Measurements from ENCODE around the gene SGCE. TPM values are rescaled to one million over a fixed set of nuclear protein-coding genes. Genes with fewer than 3 reads are reported as not detected.
A peak's percentile ranks its signal among the peaks of the same experiment; 100 is the strongest.

SGCE gene
- total and polyA plus RNA-seq, 10 of the 15 experiments (the other 5 are each of a cell fraction or from before 2014, with no cell fraction given) = 30.5 to 80.1 (median 49.2) TPM

GRCh38 chr7:94662548-94662947, 6.6 kb upstream of the SGCE start:
- no peak overlapping the region for H3K4me3 ChIP-seq
- DNase-seq (ENCODE audit: low read depth, low spot score) (no peak), FAIRE-seq (no peak), ATAC-seq (no peak)
- in situ Hi-C loops (cut with MboI) (no loop called here), intact Hi-C loops (cut with micrococcal nuclease; ENCODE audit: unreplicated experiment) (no loop called here)
- H3K79me2 ChIP-seq (ENCODE audit: control insufficient read depth, insufficient read depth, low read length) = no peaks in the 10 kb centered on the region
- H3K9ac ChIP-seq (ENCODE audit: control insufficient read depth, insufficient read depth, low read length) = no peak overlapping the region
- H3K27me3 ChIP-seq (replicated peaks in 1 of 2; ENCODE audit: control insufficient read depth in 2 of 2, insufficient read depth in 2 of 2, low read length in 1 of 2) = no peaks in the 10 kb centered on the region
- H3K36me3 ChIP-seq (ENCODE audit: control insufficient read depth in 2 of 2, insufficient read depth in 2 of 2, low read length in 1 of 2) = no peaks in the 10 kb centered on the region
- no peak overlapping the region for H2AFZ ChIP-seq (ENCODE audit: control insufficient read depth, low read depth, low read length)
- POLR2A ChIA-PET = no interaction called here
- H3K9me3 ChIP-seq (replicated peaks; ENCODE audit: control insufficient read depth, insufficient read depth, low read length) = no peaks in the 10 kb centered on the region; the same call in 2 of the 3 replicates
- TF ChIP-seq RUNX3 (IDR thresholded peaks at IDR 0.05; ENCODE audit: low read length) = peak; percentile 87
- no peak for TF ChIP-seq ZNF592 (IDR thresholded peaks at IDR 0.05)
- TF ChIP-seq EP300 (IDR thresholded peaks at IDR 0.05; ENCODE audit: borderline replicate concordance in 1 of 2, control insufficient read depth in 1 of 2, low read depth in 2 of 2, low read length in 2 of 2) = peak in 1 of 2 experiments; percentile 19; a peak in 1 of 4 replicates
- TF ChIP-seq BRCA1 (IDR thresholded peaks at IDR 0.05; ENCODE audit: low read depth, low read length) = no peak
- no peak for TF ChIP-seq RAD51 (IDR thresholded peaks at IDR 0.05)
- no peak for TF ChIP-seq E2F4 (IDR thresholded peaks at IDR 0.05; ENCODE audit: low read depth, low read length)
- no peak for TF ChIP-seq POU2F2 (IDR thresholded peaks at IDR 0.05; ENCODE audit: borderline replicate concordance, low read depth, low read length)
- peak; percentile 64; the same call in 1 of the 2 replicates for TF ChIP-seq CBFB (IDR thresholded peaks at IDR 0.05; ENCODE audit: low read depth)
- TF ChIP-seq ATF2 (IDR thresholded peaks at IDR 0.05; ENCODE audit: low read length) = no peak
- TF ChIP-seq ZNF24 (IDR thresholded peaks at IDR 0.05) = no peak
- TF ChIP-seq MTA2 (IDR thresholded peaks at IDR 0.05; ENCODE audit: low read depth) = no peak
- TF ChIP-seq JUNB (IDR thresholded peaks at IDR 0.05) = peak; percentile 30; the same call in 1 of the 2 replicates
- H3K4me1 ChIP-seq (ENCODE audit: control insufficient read depth, insufficient read depth, low read length) = no peaks in the 10 kb centered on the region
- no TSS peak for BruUV-seq (replicated peaks)
- WGBS (ENCODE audit: insufficient coverage, insufficient replicate concordance, low lambda C conversion rate, missing lambda C conversion rate) = 0% methylated on average over 1 of the region's 1 CpG
- H4K20me1 ChIP-seq (ENCODE audit: control insufficient read depth, insufficient read depth) = no peaks in the 10 kb centered on the region
- RAD21 ChIA-PET (ENCODE audit: unreplicated experiment) = no interaction called here
- no peak overlapping the region for H3K27ac ChIP-seq (ENCODE audit: control insufficient read depth, insufficient read depth)
- SMC1A ChIA-PET (ENCODE audit: uncharacterized antibody, unreplicated experiment) = no interaction called here
- no peak overlapping the region for H3K4me2 ChIP-seq (ENCODE audit: control insufficient read depth, insufficient read depth)
- CTCF ChIA-PET = no interaction called here

Data from GM12878 (cell line).